Stimulated activated CD8-positive, alpha-beta memory T cell treated with anti-CD3 and anti-CD28 coated beads, Interleukin-7, amount 100 ng/mL, for 48 hours (primary cell): ENCODE results near the gene CLCN6.
"Not testable (repeated sequence)": the region's sequence is repeated elsewhere in the genome, so short reads cannot be mapped to it uniquely, and the experiment has no call there.

ENCODE experiments used
- DNase-seq, 2 donors: peaks; one replicate each; pipeline ENCODE4 v3.0.0-alpha.2; 2020; ENCODE audit warnings: low read depth in 1 of 2; ENCODE audit errors: extremely low read depth in 1 of 2

Gene CLCN6

GRCh38 chr1:11794446-11795237, 11.3 kb upstream of the CLCN6 start:
- no peak for DNase-seq

GRCh38 chr1:11795238-11795890, 10.6 kb upstream of the CLCN6 start:
- DNase-seq, result no peak

DNA sequence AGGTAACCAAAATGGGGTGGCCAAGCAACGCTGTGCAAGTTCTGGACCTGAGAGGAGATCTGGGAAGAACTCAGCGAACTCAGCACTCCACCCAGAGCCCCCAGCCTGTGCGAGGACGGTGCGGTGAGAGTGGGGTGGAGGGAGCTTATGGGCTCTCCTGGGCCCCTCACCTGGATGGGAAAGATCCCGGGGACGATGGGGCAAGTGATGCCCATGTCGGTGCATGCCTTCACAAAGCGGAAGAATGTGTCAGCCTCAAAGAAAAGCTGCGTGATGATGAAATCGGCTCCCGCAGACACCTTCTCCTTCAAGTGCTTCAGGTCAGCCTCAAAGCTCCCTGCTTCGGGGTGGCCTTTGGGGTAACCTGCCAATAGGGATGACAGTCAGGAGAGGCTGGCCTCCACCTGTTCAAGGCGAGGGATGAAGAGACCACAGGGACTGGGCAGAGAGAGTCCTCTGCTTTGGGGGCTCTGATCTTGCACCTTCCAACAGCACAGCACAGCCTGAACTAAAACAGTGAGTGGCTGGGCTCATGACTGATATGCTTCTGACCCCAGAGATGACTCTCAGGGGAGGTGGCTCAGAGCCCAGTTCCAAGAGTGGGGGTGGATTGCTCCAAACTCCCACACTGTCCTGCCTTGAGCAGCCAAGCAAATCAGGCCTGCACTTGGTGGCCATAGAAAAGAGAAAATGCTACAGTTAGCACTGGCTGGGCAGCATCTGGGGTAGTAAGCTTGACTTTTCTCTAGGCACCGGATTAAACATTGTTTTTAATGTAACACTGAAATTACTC, 9.8 kb upstream of the CLCN6 start:
- no peak for DNase-seq

DNA sequence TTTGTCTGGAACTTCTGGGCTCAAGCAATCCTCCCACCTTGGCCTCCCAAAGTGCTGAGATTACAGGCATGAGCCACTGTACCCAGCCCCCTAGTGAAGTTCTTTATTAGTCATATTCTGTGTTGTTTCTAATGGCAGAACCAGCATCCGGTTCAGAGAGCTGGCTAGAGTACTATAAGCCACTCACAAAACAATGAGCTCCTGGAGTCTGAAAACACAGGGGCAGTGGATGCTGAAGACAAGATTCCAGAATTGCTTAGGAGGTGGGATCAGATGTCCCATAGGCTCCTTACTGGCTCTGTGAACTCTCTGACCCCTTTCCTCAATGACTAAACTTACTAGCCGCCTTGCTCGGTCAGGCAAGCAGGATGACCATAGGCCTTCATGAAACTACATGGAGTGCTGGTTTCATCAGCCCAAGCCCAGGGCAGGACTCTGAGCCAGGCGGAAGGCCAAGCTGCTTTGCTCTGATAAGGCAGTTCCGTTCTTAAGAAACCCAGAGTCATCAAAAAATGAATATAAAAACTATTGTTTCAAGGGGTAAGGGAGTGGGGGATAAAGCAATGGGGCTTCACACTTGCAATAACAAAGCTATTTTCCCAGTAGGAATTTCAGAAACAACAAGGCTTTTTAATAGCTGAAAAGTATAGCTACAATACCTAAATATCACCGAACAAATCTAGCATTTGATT, 8.3 kb upstream of the CLCN6 start:
- DNase-seq, result no peak

GRCh38 chr1:11799099-11799498, 6.9 kb upstream of the CLCN6 start:
- no peak for DNase-seq

- DNase-seq, result no peak
These were observed 6.1 kb upstream of the CLCN6 start for GRCh38 chr1:11799896-11800295.

- DNase-seq, result no peak
These were observed 5.6 kb upstream of the CLCN6 start for GRCh38 chr1:11800391-11800755.

- no peak for DNase-seq
These were observed 5.1 kb upstream of the CLCN6 start for GRCh38 chr1:11800756-11801433.

GRCh38 chr1:11802616-11802972, 3.4 kb upstream of the CLCN6 start:
- no peak for DNase-seq

DNA sequence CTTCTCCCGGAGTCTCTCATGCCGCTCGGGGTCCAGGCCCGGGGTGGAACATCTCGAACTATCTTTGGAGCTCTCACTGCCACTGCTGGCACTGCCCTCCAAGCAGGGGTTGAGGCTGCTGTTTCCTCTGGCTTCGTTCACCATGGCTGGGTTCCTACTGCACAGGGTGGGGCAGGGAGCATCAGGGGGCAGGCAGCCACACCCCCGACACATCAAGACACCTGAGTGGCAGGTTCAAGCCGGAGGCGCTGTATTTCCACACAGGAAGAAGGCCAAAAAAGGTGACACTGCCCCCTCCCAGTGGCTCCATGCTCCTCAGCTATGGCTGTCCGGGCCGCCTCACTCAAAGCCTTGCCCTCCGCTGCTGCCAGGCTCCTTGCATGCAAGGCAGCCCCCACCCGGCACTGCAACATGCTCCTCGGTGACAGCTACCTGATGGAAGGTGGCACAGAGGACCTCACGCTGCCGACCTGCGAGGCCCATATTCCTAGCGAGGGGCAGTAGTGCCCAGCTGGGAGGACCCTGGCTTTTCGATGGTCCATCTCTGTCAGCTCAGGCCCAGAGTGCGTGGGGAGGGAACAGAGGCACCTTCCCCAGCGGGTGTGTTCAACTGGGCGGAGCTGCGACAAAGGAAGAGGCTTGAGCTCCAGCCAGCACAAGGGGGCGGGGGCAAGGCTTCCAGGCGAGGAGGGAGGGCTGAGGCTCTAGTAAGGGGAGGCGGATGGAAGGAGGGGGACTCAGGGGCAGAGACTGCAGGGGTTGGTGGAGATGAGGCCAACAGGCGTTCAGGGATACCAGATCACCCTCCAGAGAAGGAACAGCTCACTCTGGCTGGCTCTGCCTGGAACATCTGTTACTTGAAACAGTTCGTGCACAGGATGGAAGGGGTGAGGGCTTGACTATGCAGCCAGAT, 2.8 kb upstream of the CLCN6 start:
- DNase-seq, result peak; percentile 52 to 74

- not testable (repeated sequence) for DNase-seq
These were observed 1.9 kb upstream of the CLCN6 start for GRCh38 chr1:11803924-11804665.

- peak in 1 of 2 donors; percentile 15 for DNase-seq
These were observed 1.1 kb upstream of the CLCN6 start for GRCh38 chr1:11804666-11805421.

DNA sequence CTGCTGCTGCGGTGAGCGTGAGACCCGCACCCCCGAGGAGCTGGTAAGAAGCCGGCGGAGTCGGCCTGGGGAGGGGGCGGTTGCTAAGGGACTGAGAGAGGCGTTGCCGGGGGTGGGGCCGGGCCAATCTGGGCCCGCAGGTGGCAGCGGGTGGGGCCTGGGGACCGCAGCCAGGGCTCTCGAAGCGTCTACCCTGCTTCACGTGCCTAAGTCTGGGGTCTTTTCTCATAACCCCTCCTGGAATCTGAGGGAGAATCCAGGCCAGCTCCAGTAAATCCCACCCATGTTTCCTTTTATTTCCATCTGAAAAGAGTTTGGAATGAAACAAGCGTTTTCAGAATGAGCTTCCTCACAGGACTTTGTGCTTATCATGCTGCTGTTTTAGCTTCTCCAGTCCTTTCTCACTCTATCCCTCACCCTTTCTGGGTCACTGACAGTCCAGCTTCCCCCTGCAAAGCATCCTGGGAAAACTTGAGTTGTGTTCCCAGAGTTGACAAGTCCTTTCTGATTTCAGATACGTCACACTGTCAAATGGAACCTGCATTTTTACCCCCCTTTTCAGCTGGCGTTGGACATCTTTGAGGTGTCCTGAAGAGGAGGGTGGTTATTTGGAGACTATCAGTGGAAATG, 431 bp downstream of the CLCN6 start:
- no peak for DNase-seq

DNA sequence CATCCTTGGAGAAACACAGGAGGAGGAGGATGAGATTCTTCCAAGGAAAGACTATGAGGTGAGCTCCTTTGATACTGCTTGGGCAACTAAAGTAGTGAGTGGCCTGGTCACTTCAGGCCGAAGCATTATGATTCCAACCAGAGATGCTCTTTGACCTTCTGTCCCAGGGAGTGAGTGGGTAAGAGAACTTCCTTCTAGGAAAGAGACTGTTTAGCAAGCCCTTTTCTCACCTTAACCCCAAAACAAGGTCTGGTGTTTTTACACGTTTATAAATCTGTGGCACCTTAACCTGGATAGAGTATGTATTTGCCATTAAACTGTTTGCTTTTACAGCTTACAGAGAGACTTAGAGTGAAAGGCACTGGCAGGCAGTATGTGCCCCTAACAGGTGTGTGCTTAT, 1.1 kb downstream of the CLCN6 start:
- no peak for DNase-seq

DNA sequence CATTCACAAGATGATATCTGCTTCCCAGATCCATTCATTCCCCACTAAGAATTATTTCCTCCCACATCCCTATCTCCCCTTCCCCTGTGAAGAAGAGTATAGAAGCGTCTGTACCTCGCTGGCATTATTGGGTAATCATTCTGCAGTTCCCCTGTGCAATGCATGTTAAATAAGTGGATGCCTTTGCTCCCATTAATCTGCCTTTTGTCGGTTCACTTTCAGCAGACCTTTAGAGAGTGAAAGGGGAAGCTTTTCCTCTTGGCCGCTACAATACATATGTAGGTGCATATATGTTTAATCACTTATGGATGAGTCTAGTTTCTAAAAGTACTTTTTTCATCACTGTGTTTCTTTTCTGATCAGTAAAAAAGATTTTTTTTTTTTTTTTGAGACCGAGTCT, 7.0 kb downstream of the CLCN6 start:
- DNase-seq, result no peak

DNA sequence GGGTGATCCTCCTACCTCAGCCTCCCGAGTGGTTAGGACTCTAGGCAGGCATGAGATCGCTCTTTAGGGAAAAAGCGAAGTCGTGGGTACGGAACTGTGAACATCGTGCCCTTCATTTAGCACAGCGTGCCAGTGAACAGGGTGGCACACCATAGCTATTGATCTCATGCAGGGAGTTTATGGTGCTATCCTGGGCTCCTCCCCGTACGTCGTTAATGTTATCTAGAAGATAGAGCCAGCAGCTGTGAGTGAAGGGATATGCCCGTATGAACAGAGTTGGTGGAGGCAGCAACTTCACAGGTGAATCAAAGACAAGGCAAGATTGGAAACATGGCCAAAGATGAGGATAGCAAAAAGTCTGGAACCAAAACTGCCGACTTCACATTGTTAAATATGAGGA, 11.2 kb downstream of the CLCN6 start:
- DNase-seq, result no peak

- DNase-seq, result no peak
These were observed 16.1 kb downstream of the CLCN6 start for GRCh38 chr1:11822091-11822490.
